IPS-18c (cell line): ENCODE results near the gene URI1.
"Not testable (repeated sequence)": the region's sequence is repeated elsewhere in the genome, so short reads cannot be mapped to it uniquely, and the experiment has no call there.

Experiments used
- H3K4me3 ChIP-seq: 2 replicates; pipeline ENCODE4 v1.7.0; 2013; ENCODE audit warnings: low read depth, mild to moderate bottlenecking, low read length, moderate library complexity; ENCODE audit not compliant: insufficient read depth
- H3K9me3 ChIP-seq: one replicate; pipeline ENCODE4 v1.6.1; 2013; ENCODE audit warnings: mild to moderate bottlenecking, low read length, moderate library complexity; ENCODE audit not compliant: control insufficient read depth, insufficient read depth

URI1 gene

GRCh38 chr19:29956855-29957254 lies 14.8 kb downstream of the URI1 start:
- no peaks in the 10 kb centered on the region for H3K9me3 ChIP-seq

GRCh38 chr19:29961311-29961710 lies 19.3 kb downstream of the URI1 start:
- Histone ChIP-seq H3K9me3 (no peaks in the 10 kb centered on the region), H3K4me3 (no peak overlapping the region)

More at GRCh38 chr19:29956855-29957254, 14.8 kb downstream of the URI1 start:
- no peak overlapping the region for H3K4me3 ChIP-seq

- H3K9me3 ChIP-seq: no peaks in the 10 kb centered on the region
Measured at GRCh38 chr19:29962793-29963192, 20.8 kb downstream of the URI1 start.

GRCh38 chr19:29963576-29963975 lies 21.5 kb downstream of the URI1 start:
- Histone ChIP-seq H3K9me3 (no peaks in the 10 kb centered on the region), H3K4me3 (no peak overlapping the region)

More at GRCh38 chr19:29962793-29963192, 20.8 kb downstream of the URI1 start:
- H3K4me3 ChIP-seq: no peak overlapping the region

- Histone ChIP-seq H3K9me3 (no peaks in the 10 kb centered on the region), H3K4me3 (no peak overlapping the region)
Measured at GRCh38 chr19:29964171-29964570, 22.1 kb downstream of the URI1 start.

- Histone ChIP-seq H3K4me3 (no peak overlapping the region), H3K9me3 (no peaks in the 10 kb centered on the region)
Measured at GRCh38 chr19:29965492-29965891, 23.5 kb downstream of the URI1 start.

- not testable (repeated sequence) for H3K9me3 ChIP-seq, H3K4me3 ChIP-seq
Measured at GRCh38 chr19:29966142-29966541, 24.1 kb downstream of the URI1 start.

GRCh38 chr19:29966588-29967249 lies 24.7 kb downstream of the URI1 start:
- Histone ChIP-seq H3K4me3 (no peak overlapping the region), H3K9me3 (no peaks in the 10 kb centered on the region)

GRCh38 chr19:29967623-29968022 lies 25.6 kb downstream of the URI1 start:
- no peaks in the 10 kb centered on the region for H3K9me3 ChIP-seq
- no peak overlapping the region for H3K4me3 ChIP-seq

GRCh38 chr19:29969891-29970290 lies 27.9 kb downstream of the URI1 start:
- no peak overlapping the region for H3K4me3 ChIP-seq
- H3K9me3 ChIP-seq: no peaks in the 10 kb centered on the region

GRCh38 chr19:29971002-29971401 lies 29.0 kb downstream of the URI1 start:
- Histone ChIP-seq H3K4me3 (no peak overlapping the region), H3K9me3 (no peaks in the 10 kb centered on the region)

- H3K4me3 ChIP-seq: no peak overlapping the region
- H3K9me3 ChIP-seq: no peaks in the 10 kb centered on the region
Measured at GRCh38 chr19:29971648-29972047, 29.6 kb downstream of the URI1 start.

- no peaks in the 10 kb centered on the region for H3K9me3 ChIP-seq
- no peak overlapping the region for H3K4me3 ChIP-seq
Measured at GRCh38 chr19:29974701-29975100, 32.7 kb downstream of the URI1 start.

- no peak overlapping the region for H3K4me3 ChIP-seq
- H3K9me3 ChIP-seq: no peaks in the 10 kb centered on the region
Measured at GRCh38 chr19:29976151-29976943, 34.3 kb downstream of the URI1 start.

GRCh38 chr19:29978080-29978479 lies 36.0 kb downstream of the URI1 start:
- H3K4me3 ChIP-seq: no peak overlapping the region

GRCh38 chr19:29983568-29983967 lies 41.5 kb downstream of the URI1 start:
- Histone ChIP-seq H3K4me3 (no peak overlapping the region), H3K9me3 (no peaks in the 10 kb centered on the region)

More at GRCh38 chr19:29978080-29978479, 36.0 kb downstream of the URI1 start:
- no peaks in the 10 kb centered on the region for H3K9me3 ChIP-seq

GRCh38 chr19:29985196-29985595 lies 43.2 kb downstream of the URI1 start:
- Histone ChIP-seq H3K4me3 (no peak overlapping the region), H3K9me3 (no peaks in the 10 kb centered on the region)

- H3K4me3 ChIP-seq: no peak overlapping the region
- H3K9me3 ChIP-seq: no peaks in the 10 kb centered on the region
Measured at GRCh38 chr19:29988351-29988750, 46.3 kb downstream of the URI1 start.
